Measurements from ENCODE around the gene SLC38A11. TPM values are rescaled to one million over a fixed set of nuclear protein-coding genes. Genes with fewer than 3 reads are reported as not detected.

SLC38A11 gene
- total and polyA plus RNA-seq, 2 of the 13 experiments (the other 11 are each of a cell fraction or from before 2014, with no cell fraction given) = 14.0 to 14.3 TPM

DNA sequence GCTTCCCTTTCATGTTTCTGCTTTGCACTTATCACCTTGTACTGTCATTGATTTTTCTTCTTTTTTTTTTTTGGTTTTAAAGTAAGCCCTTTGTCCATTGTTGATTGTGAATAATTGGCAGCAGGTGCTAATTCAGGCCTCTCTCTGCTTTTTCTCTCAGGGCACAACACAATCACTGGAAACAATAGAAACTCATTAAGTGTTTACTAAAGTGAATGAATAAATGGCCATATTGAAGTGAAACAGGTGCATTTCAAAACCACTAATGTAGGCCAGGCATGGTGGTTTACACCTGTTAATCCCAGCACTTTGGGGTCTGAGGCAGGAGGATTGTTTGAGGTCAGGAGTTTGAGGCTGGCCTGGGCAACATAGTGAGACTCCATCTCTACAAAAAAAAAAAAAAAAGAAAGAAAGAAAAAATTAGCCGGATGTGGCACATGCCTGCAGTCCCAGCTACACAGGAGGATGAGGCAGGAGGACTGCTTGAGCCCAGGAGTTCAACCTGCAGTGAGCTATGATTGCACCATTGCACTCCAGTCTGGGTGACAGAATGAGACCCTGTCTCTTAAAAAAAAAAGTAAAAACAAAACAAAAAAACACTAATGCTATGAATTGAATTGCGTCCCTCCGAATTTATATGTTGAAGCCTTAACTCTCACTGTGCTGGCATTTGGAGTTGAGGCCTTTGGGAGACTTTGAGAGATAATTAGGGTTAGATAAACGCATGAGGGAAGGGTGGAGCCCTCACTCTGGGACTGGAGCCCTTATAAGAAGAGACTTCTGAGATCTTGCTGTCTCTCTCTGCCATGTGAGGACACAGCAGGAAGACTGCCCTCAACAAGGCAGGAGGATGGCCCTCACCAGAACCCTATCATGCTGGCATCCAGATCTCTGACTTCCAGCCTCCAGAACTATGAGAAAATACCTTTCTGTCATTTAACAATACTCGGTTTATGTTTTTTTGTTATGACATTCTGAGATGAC, 19.9 kb downstream of the SLC38A11 start (continued):
- TF ChIP-seq, protein P1, sequence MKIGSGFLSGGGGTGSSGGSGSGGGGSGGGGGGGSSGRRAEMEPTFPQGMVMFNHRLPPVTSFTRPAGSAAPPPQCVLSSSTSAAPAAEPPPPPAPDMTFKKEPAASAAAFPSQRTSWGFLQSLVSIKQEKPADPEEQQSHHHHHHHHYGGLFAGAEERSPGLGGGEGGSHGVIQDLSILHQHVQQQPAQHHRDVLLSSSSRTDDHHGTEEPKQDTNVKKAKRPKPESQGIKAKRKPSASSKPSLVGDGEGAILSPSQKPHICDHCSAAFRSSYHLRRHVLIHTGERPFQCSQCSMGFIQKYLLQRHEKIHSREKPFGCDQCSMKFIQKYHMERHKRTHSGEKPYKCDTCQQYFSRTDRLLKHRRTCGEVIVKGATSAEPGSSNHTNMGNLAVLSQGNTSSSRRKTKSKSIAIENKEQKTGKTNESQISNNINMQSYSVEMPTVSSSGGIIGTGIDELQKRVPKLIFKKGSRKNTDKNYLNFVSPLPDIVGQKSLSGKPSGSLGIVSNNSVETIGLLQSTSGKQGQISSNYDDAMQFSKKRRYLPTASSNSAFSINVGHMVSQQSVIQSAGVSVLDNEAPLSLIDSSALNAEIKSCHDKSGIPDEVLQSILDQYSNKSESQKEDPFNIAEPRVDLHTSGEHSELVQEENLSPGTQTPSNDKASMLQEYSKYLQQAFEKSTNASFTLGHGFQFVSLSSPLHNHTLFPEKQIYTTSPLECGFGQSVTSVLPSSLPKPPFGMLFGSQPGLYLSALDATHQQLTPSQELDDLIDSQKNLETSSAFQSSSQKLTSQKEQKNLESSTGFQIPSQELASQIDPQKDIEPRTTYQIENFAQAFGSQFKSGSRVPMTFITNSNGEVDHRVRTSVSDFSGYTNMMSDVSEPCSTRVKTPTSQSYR (CRISPR knock-in tag; IDR thresholded peaks at IDR 0.05; ENCODE audit: borderline replicate concordance) = no peak; the same call in 1 of the 2 replicates
- TF ChIP-seq NR1H2 (CRISPR knock-in tag; IDR thresholded peaks at IDR 0.05; ENCODE audit: borderline replicate concordance, low read depth) (no peak), SOX13 (IDR thresholded peaks at IDR 0.05) (peak; percentile 99), SOX13 (CRISPR knock-in tag; conservative IDR thresholded peaks at IDR 0.05 in 1 of 2, IDR thresholded peaks at IDR 0.05 in 1 of 2) (peak in 1 of 2 experiments; percentile 99; a peak in 2 of 4 replicates), ISL2 (CRISPR knock-in tag; IDR thresholded peaks at IDR 0.05) (peak; percentile 97), ZNF430 (CRISPR knock-in tag; IDR thresholded peaks at IDR 0.05) (0 out of 2 replicates have a peak, but pooled peaks have one; percentile 58), EP300 (IDR thresholded peaks at IDR 0.05; ENCODE audit: low read depth in 2 of 2, low read length in 2 of 2) (peak in 1 of 2 experiments; percentile 96; a peak in 2 of 4 replicates), EP300 (CRISPR knock-in tag; IDR thresholded peaks at IDR 0.05; ENCODE audit: borderline replicate concordance) (peak; percentile 50; the same call in 1 of the 2 replicates), ZNF136 (CRISPR knock-in tag; IDR thresholded peaks at IDR 0.05; ENCODE audit: low read depth) (no peak), PITX1 (CRISPR knock-in tag; IDR thresholded peaks at IDR 0.05) (peak; percentile 94), HDAC2 (CRISPR knock-in tag; IDR thresholded peaks at IDR 0.05) (peak; percentile 90), BRCA1 (CRISPR knock-in tag; IDR thresholded peaks at IDR 0.05) (no peak), ZMYM4 (CRISPR knock-in tag; IDR thresholded peaks at IDR 0.05) (peak; percentile 83), ZNF788 (CRISPR knock-in tag; IDR thresholded peaks at IDR 0.05; ENCODE audit: borderline replicate concordance) (no peak), MIER2 (CRISPR knock-in tag; IDR thresholded peaks at IDR 0.05) (0 out of 2 replicates have a peak, but pooled peaks have one; percentile 13), ZKSCAN5 (CRISPR knock-in tag; IDR thresholded peaks at IDR 0.05) (no peak), HMGA1 (CRISPR knock-in tag; conservative IDR thresholded peaks at IDR 0.05) (no peak), ZFX (CRISPR knock-in tag; IDR thresholded peaks at IDR 0.05; ENCODE audit: low read depth) (peak; percentile 33)
- TF ChIP-seq, protein P2, sequence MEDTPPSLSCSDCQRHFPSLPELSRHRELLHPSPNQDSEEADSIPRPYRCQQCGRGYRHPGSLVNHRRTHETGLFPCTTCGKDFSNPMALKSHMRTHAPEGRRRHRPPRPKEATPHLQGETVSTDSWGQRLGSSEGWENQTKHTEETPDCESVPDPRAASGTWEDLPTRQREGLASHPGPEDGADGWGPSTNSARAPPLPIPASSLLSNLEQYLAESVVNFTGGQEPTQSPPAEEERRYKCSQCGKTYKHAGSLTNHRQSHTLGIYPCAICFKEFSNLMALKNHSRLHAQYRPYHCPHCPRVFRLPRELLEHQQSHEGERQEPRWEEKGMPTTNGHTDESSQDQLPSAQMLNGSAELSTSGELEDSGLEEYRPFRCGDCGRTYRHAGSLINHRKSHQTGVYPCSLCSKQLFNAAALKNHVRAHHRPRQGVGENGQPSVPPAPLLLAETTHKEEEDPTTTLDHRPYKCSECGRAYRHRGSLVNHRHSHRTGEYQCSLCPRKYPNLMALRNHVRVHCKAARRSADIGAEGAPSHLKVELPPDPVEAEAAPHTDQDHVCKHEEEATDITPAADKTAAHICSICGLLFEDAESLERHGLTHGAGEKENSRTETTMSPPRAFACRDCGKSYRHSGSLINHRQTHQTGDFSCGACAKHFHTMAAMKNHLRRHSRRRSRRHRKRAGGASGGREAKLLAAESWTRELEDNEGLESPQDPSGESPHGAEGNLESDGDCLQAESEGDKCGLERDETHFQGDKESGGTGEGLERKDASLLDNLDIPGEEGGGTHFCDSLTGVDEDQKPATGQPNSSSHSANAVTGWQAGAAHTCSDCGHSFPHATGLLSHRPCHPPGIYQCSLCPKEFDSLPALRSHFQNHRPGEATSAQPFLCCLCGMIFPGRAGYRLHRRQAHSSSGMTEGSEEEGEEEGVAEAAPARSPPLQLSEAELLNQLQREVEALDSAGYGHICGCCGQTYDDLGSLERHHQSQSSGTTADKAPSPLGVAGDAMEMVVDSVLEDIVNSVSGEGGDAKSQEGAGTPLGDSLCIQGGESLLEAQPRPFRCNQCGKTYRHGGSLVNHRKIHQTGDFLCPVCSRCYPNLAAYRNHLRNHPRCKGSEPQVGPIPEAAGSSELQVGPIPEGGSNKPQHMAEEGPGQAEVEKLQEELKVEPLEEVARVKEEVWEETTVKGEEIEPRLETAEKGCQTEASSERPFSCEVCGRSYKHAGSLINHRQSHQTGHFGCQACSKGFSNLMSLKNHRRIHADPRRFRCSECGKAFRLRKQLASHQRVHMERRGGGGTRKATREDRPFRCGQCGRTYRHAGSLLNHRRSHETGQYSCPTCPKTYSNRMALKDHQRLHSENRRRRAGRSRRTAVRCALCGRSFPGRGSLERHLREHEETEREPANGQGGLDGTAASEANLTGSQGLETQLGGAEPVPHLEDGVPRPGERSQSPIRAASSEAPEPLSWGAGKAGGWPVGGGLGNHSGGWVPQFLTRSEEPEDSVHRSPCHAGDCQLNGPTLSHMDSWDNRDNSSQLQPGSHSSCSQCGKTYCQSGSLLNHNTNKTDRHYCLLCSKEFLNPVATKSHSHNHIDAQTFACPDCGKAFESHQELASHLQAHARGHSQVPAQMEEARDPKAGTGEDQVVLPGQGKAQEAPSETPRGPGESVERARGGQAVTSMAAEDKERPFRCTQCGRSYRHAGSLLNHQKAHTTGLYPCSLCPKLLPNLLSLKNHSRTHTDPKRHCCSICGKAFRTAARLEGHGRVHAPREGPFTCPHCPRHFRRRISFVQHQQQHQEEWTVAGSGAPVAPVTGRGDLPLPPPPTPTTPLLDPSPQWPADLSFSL (CRISPR knock-in tag; IDR thresholded peaks at IDR 0.05) = no peak
- TF ChIP-seq, protein P3, sequence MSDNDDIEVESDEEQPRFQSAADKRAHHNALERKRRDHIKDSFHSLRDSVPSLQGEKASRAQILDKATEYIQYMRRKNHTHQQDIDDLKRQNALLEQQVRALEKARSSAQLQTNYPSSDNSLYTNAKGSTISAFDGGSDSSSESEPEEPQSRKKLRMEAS (IDR thresholded peaks at IDR 0.05) = 0 out of 2 replicates have a peak, but pooled peaks have one; percentile 30

All from HepG2 (cell line).